WTC11 (cell line): Measurements from ENCODE around the gene WDR82. TPM values are rescaled to one million over a fixed set of nuclear protein-coding genes. Genes with fewer than 3 reads are reported as not detected.
A peak's percentile ranks its signal among the peaks of the same experiment; 100 is the strongest.

Experiments
- ATAC-seq: fragments of 200-7000 bp; cut with Tn5 transposase; 2 replicates; pipeline ENCODE4 v1.10.0; 2021; ENCODE audit warnings: mild to moderate bottlenecking, moderate library complexity
- CTCF ChIA-PET: fragments of 300-600 bp; sonication (Branson Sonifier 250); formaldehyde crosslinking; loops from one replicate; lab custom pipeline; 2021; ENCODE audit warnings: antibody characterized with exemption; lab: Charles Lee
- POLR2A ChIA-PET: fragments of 350-600 bp; sonication (Branson Sonifier 250); formaldehyde crosslinking; loops from one replicate; lab custom pipeline; 2021; ENCODE audit warnings: antibody characterized with exemption; lab: Charles Lee
- DNase-seq: peaks from one replicate; pipeline ENCODE4 v3.0.0; 2021; ENCODE audit warnings: low spot score
- H3K27ac Mint-ChIP-seq: 2 replicates; pipeline ENCODE4 v1.8.0; 2021; ENCODE audit warnings: mixed read lengths
- H3K27me3 Mint-ChIP-seq: 2 replicates; pipeline ENCODE4 v1.8.0; 2021; ENCODE audit warnings: low read depth, mild to moderate bottlenecking, moderate library complexity, mixed read lengths
- H3K36me3 Mint-ChIP-seq: 2 replicates; pipeline ENCODE4 v1.8.0; 2021; ENCODE audit warnings: mixed read lengths
- H3K4me1 Mint-ChIP-seq: 2 replicates; pipeline ENCODE4 v1.8.0; 2022; ENCODE audit warnings: mixed read lengths
- H3K4me3 Mint-ChIP-seq: 2 replicates; pipeline ENCODE4 v1.8.0; 2021; ENCODE audit warnings: mild to moderate bottlenecking, moderate library complexity, mixed read lengths
- H3K9me3 Mint-ChIP-seq: 2 replicates; pipeline ENCODE4 v1.8.0; 2021; ENCODE audit warnings: mixed read lengths
- CREM ChIP-seq: sonication (generic); formaldehyde crosslinking; IDR thresholded peaks from 2 replicates; pipeline ENCODE4 v1.8.1; 2022; ENCODE audit warnings: mild to moderate bottlenecking, missing genetic modification reagents, moderate library complexity
- E2F4 ChIP-seq: sonication (generic); formaldehyde crosslinking; IDR thresholded peaks from 2 replicates; pipeline ENCODE4 v1.8.1; 2022; ENCODE audit warnings: low read depth, mild to moderate bottlenecking, moderate library complexity, missing genetic modification reagents, borderline replicate concordance
- GABPB1 ChIP-seq: sonication (generic); formaldehyde crosslinking; IDR thresholded peaks from 2 replicates; pipeline ENCODE4 v1.8.1; 2023; ENCODE audit warnings: mild to moderate bottlenecking, missing genetic modification reagents
- JUN ChIP-seq: sonication (generic); formaldehyde crosslinking; IDR thresholded peaks from 2 replicates; pipeline ENCODE4 v1.8.0; 2023; ENCODE audit warnings: mild to moderate bottlenecking, missing genetic modification reagents
- NFATC4 ChIP-seq: fragments of 250-450 bp; sonication (Bioruptor Pico); IDR thresholded peaks from 2 replicates; pipeline ENCODE4 v1.9.0; 2021; ENCODE audit warnings: mild to moderate bottlenecking
- NR2C2 ChIP-seq: sonication (generic); formaldehyde crosslinking; IDR thresholded peaks from 2 replicates; pipeline ENCODE4 v1.8.0; 2022; ENCODE audit warnings: mild to moderate bottlenecking, missing genetic modification reagents
- PREB ChIP-seq: sonication (generic); formaldehyde crosslinking; IDR thresholded peaks from 2 replicates; pipeline ENCODE4 v1.8.1; 2022; ENCODE audit warnings: mild to moderate bottlenecking, missing genetic modification reagents, moderate library complexity, borderline replicate concordance
- SMAD4 ChIP-seq: sonication (generic); formaldehyde crosslinking; IDR thresholded peaks from 2 replicates; pipeline ENCODE4 v1.8.0; 2022; ENCODE audit warnings: mild to moderate bottlenecking, missing genetic modification reagents
- SOX15 ChIP-seq: fragments of 250-450 bp; sonication (Bioruptor Pico); IDR thresholded peaks from 2 replicates; pipeline ENCODE4 v1.9.0; 2021; ENCODE audit warnings: mild to moderate bottlenecking
- ZNF121 ChIP-seq: sonication (generic); formaldehyde crosslinking; IDR thresholded peaks from 2 replicates; pipeline ENCODE4 v1.8.0; 2023; ENCODE audit warnings: missing genetic modification reagents
- ZNF416 ChIP-seq: fragments of 250-450 bp; sonication (Bioruptor Pico); IDR thresholded peaks from 2 replicates; pipeline ENCODE4 v1.9.0; 2021; ENCODE audit warnings: mild to moderate bottlenecking, inconsistent platforms
- ZNF532 ChIP-seq: fragments of 250-450 bp; sonication (Bioruptor Pico); IDR thresholded peaks from 2 replicates; pipeline ENCODE4 v1.9.0; 2021; ENCODE audit warnings: mild to moderate bottlenecking, borderline replicate concordance
- total RNA-seq: library from RNA; stranded (reverse); gene quantifications from 3 replicates; pipeline ENCODE4 v1.2.3, GENCODE V29; 2021
- TF ChIP-seq, protein P1 (sequence below): sonication (generic); formaldehyde crosslinking; IDR thresholded peaks from 2 replicates; pipeline ENCODE4 v1.8.1; 2022; ENCODE audit warnings: low read depth, missing genetic modification reagents, borderline replicate concordance
- TF ChIP-seq, protein P2 (sequence below): fragments of 200-600 bp; IDR thresholded peaks from 2 replicates; pipeline ENCODE4 v1.8.0; 2022; ENCODE audit warnings: antibody characterized with exemption
- TF ChIP-seq, protein P3 (sequence below): sonication (generic); formaldehyde crosslinking; IDR thresholded peaks from 2 replicates; pipeline ENCODE4 v1.8.1; 2023; ENCODE audit warnings: mild to moderate bottlenecking, missing genetic modification reagents

Gene WDR82
- total RNA-seq, 1 experiment from 2014 or later = 69.7 TPM

DNA sequence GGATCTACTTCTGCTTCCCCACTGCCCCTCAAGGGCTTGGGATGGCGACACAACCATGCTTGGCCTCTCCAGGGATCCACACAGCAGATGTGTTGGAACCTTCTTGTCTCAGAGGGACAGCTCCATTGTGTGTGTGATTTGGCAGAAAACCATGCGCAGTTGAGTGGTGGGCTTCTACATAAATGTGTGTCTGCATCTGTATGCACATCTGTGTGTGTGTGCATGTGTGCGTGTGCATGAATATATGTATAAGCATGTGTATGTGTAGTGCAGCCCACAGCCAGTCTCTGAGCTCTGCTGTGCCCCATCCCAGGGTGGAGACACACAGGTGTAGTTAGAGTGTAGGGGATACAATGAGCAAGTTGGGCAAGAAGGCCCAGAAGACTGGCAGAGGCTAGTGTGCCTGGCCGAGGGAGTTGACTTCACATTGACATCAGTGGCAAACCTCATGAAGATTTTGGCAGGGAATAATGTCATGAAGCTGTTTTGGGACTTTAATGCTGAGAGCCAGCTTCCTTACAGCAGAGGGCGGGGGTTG is 17.3 kb upstream of the WDR82 start:
- ATAC-seq = no peak
- Mint-ChIP-seq H3K27ac (peak overlapping the region; percentile 27; the same call in 1 of the 2 replicates), H3K4me3 (no peak overlapping the region), H3K9me3 (no peaks in the 10 kb centered on the region), H3K4me1 (peaks cover 18% of the 10 kb centered on the region), H3K27me3 (no peaks in the 10 kb centered on the region), H3K36me3 (no peaks in the 10 kb centered on the region)
- POLR2A ChIA-PET = interaction anchor here (2.0 kb wide), 1 partner anchor 17 kb away, joined by 6 read pairs; the partner anchor contains the start of gene WDR82
- DNase-seq = no peak
- CTCF ChIA-PET = interaction anchor here (1.9 to 7.5 kb wide), 4 partner anchors 43 to 89 kb away, joined by 4 to 74 read pairs (median 28); no protein-coding TSS in a partner anchor
- TF ChIP-seq CREM (CRISPR knock-in tag) = no peak
- no peak for TF ChIP-seq JUN (CRISPR knock-in tag)
- no peak for TF ChIP-seq GABPB1 (CRISPR knock-in tag)
- TF ChIP-seq PREB (CRISPR knock-in tag) = no peak

- TF ChIP-seq E2F4 (no peak), SMAD4 (CRISPR knock-in tag) (no peak), NR2C2 (CRISPR knock-in tag) (no peak), NFATC4 (no peak), ZNF416 (no peak), SOX15 (CRISPR knock-in tag) (no peak)
- TF ChIP-seq, protein P1, sequence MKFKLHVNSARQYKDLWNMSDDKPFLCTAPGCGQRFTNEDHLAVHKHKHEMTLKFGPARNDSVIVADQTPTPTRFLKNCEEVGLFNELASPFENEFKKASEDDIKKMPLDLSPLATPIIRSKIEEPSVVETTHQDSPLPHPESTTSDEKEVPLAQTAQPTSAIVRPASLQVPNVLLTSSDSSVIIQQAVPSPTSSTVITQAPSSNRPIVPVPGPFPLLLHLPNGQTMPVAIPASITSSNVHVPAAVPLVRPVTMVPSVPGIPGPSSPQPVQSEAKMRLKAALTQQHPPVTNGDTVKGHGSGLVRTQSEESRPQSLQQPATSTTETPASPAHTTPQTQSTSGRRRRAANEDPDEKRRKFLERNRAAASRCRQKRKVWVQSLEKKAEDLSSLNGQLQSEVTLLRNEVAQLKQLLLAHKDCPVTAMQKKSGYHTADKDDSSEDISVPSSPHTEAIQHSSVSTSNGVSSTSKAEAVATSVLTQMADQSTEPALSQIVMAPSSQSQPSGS (CRISPR knock-in tag) = no peak
- TF ChIP-seq, protein P2, sequence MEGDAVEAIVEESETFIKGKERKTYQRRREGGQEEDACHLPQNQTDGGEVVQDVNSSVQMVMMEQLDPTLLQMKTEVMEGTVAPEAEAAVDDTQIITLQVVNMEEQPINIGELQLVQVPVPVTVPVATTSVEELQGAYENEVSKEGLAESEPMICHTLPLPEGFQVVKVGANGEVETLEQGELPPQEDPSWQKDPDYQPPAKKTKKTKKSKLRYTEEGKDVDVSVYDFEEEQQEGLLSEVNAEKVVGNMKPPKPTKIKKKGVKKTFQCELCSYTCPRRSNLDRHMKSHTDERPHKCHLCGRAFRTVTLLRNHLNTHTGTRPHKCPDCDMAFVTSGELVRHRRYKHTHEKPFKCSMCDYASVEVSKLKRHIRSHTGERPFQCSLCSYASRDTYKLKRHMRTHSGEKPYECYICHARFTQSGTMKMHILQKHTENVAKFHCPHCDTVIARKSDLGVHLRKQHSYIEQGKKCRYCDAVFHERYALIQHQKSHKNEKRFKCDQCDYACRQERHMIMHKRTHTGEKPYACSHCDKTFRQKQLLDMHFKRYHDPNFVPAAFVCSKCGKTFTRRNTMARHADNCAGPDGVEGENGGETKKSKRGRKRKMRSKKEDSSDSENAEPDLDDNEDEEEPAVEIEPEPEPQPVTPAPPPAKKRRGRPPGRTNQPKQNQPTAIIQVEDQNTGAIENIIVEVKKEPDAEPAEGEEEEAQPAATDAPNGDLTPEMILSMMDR = no peak
Observed at GRCh38 chr3:52294320-52295150, 16.1 kb upstream of the WDR82 start.

DNA sequence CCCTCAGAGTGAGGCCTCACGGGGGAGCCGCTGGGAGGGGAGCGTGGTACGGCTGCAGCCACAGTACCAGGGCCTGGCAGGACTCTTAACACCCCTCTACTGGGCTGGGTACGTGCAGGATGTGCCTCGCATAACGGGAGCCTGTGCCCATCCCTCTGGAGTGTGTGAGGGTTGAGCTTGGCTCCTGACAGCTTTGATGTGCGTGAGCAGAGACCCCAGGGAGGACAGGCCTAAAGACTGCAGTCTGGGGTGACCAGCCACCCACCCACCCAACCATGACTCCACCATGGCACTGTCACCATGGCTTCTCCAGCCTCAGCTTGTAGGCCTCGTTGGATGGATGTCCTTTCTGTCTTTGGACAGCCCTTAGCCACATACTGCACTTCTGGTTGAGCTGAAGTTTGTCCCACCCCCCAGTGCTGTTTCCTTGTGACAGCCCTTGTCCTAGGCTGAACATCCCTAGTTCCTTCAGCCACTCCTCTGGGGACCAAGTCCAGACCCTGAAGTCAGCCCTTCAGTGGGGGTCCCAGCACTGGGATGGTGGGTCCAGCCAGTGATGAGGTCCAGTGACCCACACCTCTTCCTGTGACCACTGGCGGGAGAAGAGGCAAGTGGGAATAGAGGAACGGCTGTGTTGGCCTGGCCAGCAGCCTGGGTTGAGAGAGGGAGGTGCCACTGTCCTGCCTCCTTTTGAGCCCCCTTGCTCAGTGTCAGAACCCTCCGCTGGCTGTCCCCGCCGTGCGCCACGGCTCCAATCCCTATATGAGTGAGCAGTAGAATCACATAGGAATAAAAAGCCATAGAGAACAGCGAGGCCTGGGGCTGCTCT is 15.3 kb upstream of the WDR82 start:
- ChIA-PET CTCF (interaction anchor here (0.8 kb wide), 1 partner anchor 92 kb away, joined by 6 read pairs; no protein-coding TSS in a partner anchor), POLR2A (no interaction called here)
- Mint-ChIP-seq H3K9me3 (no peaks in the 10 kb centered on the region), H3K27ac (no peak overlapping the region), H3K4me3 (no peak overlapping the region), H3K4me1 (peaks cover 7% of the 10 kb centered on the region), H3K27me3 (no peaks in the 10 kb centered on the region), H3K36me3 (no peaks in the 10 kb centered on the region)
- no peak for ATAC-seq
- DNase-seq = no peak
- TF ChIP-seq, protein P1 (CRISPR knock-in tag) = no peak
- TF ChIP-seq, protein P3, sequence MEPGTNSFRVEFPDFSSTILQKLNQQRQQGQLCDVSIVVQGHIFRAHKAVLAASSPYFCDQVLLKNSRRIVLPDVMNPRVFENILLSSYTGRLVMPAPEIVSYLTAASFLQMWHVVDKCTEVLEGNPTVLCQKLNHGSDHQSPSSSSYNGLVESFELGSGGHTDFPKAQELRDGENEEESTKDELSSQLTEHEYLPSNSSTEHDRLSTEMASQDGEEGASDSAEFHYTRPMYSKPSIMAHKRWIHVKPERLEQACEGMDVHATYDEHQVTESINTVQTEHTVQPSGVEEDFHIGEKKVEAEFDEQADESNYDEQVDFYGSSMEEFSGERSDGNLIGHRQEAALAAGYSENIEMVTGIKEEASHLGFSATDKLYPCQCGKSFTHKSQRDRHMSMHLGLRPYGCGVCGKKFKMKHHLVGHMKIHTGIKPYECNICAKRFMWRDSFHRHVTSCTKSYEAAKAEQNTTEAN (CRISPR knock-in tag) = no peak
- TF ChIP-seq ZNF121 (CRISPR knock-in tag) (no peak), ZNF532 (no peak)

More at GRCh38 chr3:52294320-52295150, 16.1 kb upstream of the WDR82 start:
- POLR2A ChIA-PET = interaction anchor here (0.7 kb wide), 1 partner anchor 17 kb away, joined by 3 read pairs; no protein-coding TSS in a partner anchor
- no peaks in the 10 kb centered on the region for H3K36me3 Mint-ChIP-seq
- H3K27me3 Mint-ChIP-seq = no peaks in the 10 kb centered on the region
- H3K4me1 Mint-ChIP-seq = peaks cover 12% of the 10 kb centered on the region
- no peak for ATAC-seq
- no peak overlapping the region for H3K4me3 Mint-ChIP-seq
- no peak for DNase-seq
- CTCF ChIA-PET = interaction anchor here (0.8 to 7.5 kb wide), 2 partner anchors 90 to 91 kb away, joined by 6 to 74 read pairs; no protein-coding TSS in a partner anchor
- H3K27ac Mint-ChIP-seq = no peak overlapping the region
- H3K9me3 Mint-ChIP-seq = no peaks in the 10 kb centered on the region
